RWPE1 (cell line): ENCODE results near the gene GPA33.

ENCODE experiments used
- CTCF ChIA-PET: fragments of 350-600 bp; sonication (Branson Sonifier 250); formaldehyde crosslinking; extraction: SDS; loops from one replicate; lab custom pipeline; 2021; lab: Yijun Ruan, JAX
- POLR2A ChIA-PET: fragments of 400-600 bp; formaldehyde crosslinking; extraction: SDS; loops from one replicate; lab custom pipeline; 2020; ENCODE audit warnings: antibody characterized with exemption; ENCODE audit not compliant: low non-redundant PET; lab: Yijun Ruan, JAX
- DNase-seq: peaks from one replicate; pipeline ENCODE4 v3.0.0; 2012; ENCODE audit warnings: low spot score
- H3K27ac ChIP-seq: fragments of 450-650 bp; 2 replicates; pipeline ENCODE4 v1.5.1; 2017
- TF ChIP-seq, protein P1 (sequence below): fragments of 450-650 bp; conservative IDR thresholded peaks from 2 replicates; pipeline ENCODE4 v1.5.1; 2017; ENCODE audit warnings: low read depth, mild to moderate bottlenecking

The GPA33 gene

DNA sequence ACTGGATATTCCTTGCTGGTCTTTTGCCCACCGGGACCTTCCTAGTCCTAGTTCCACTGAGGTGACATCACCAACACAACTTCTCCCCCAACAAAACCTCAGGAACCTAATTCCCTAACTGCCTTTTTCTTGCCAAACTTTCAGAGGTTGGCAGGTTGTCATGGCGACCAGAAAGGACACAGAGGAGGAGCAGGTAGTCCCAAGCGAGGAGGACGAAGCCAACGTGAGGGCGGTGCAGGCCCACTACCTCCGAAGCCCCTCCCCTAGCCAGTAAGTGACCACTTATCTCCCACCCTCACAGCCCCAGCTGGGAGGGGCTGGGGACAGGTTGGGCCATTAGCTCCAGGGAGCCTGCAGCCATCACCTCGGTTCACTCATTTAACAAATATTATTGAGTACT lies 4.5 kb upstream of the GPA33 start:
- POLR2A ChIA-PET, result no interaction called here
- CTCF ChIA-PET, result interaction anchor here (1.0 kb wide), 1 partner anchor 126 kb away, joined by 4 read pairs; no protein-coding TSS in a partner anchor
- H3K27ac ChIP-seq, result no peak overlapping the region
- no peak for DNase-seq
- TF ChIP-seq, protein P1, sequence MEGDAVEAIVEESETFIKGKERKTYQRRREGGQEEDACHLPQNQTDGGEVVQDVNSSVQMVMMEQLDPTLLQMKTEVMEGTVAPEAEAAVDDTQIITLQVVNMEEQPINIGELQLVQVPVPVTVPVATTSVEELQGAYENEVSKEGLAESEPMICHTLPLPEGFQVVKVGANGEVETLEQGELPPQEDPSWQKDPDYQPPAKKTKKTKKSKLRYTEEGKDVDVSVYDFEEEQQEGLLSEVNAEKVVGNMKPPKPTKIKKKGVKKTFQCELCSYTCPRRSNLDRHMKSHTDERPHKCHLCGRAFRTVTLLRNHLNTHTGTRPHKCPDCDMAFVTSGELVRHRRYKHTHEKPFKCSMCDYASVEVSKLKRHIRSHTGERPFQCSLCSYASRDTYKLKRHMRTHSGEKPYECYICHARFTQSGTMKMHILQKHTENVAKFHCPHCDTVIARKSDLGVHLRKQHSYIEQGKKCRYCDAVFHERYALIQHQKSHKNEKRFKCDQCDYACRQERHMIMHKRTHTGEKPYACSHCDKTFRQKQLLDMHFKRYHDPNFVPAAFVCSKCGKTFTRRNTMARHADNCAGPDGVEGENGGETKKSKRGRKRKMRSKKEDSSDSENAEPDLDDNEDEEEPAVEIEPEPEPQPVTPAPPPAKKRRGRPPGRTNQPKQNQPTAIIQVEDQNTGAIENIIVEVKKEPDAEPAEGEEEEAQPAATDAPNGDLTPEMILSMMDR, result no peak

DNA sequence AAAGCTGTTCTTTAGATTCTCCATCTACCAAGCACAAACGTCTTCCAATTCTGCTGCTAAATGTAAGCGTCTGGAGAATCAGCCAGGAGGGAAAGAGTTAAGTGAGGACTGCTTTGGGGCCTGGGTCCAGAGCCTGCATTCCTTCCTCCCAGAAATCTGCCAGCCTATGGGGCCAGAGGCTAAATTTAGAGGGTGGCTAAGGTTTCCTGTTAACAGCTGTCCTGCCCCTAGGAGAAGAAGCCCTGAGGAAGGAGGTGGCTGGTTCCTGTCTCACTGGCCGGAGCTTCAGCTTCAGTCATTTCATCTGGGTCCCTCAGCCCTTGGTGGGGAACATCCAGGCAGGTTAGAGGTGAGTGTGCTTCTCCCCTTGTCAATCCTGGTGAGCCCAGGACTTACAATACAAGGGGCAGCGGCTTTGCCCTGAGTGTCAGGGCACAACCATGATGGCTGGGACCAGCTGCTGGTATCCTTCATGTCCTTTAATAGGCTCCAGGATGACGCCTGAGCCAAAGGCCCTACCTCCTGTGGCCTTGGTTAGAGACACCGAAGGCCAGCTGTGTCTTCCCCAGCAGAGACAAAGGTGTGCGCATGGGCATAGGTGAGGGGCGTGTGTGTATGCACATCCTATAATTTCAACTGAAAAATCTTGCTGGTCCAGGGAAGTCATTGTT lies 3.8 kb upstream of the GPA33 start, which contains the start of gene STYXL2:
STYXL2 (plus strand) TSS at position 230 of the 671 bp plus-strand sequence. CDS start 775 bp downstream, outside the sequence.
- no peak within 1 kb of the TSS for H3K27ac ChIP-seq
- CTCF ChIA-PET, result interaction anchor here (0.6 kb wide), 1 partner anchor 1391 kb away, joined by 3 read pairs; no protein-coding TSS in a partner anchor
- POLR2A ChIA-PET, result no interaction called here
- TF ChIP-seq, protein P1, result no peak
- no peak for DNase-seq

DNA sequence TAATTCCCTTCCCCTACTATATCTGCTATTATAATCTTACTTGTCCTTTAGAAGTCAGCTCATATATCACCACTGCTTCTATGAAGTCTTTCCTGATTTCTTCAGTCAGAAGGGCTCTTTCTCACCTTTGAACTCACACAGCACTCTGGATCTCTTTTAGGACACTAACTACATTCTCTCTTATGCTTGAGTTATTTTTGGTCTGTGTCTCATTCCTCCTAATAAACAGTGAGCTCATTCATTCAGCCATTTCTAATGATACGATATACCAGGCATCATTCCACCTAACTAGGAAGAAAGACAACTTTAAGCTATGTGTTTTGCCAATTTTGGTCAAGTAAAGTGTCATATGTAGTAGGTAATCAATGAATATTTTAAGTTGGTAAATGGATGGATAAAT lies 2.5 kb upstream of the GPA33 start:
- ChIA-PET POLR2A (no interaction called here), CTCF (interaction anchor here (0.7 to 1.4 kb wide), 4 partner anchors 13 to 124 kb away, joined by 3 to 5 read pairs (median 3); no protein-coding TSS in a partner anchor)
- TF ChIP-seq, protein P1, result no peak
- no peak overlapping the region for H3K27ac ChIP-seq
- DNase-seq, result no peak

DNA sequence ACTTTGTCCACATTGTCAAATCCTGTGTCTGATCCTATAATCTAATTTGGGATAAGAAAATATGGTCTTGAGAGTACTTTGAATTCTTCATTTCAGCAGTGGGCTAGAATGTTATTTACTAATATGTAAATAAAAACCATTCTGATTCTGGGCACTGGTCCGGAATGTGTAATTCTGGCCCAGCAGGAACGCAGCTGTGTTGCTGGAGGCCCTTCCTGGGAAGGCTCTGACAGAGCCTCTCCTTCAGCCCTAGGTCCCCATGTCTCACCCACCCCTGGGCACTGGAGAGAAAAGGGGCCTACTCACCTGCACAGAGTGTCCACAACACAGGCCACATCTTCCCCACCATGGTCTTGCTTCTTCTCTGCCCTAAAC lies 251 bp downstream of the GPA33 start:
- DNase-seq, result no peak
- H3K27ac ChIP-seq, result no peak overlapping the region
- POLR2A ChIA-PET, result no interaction called here
- CTCF ChIA-PET, result interaction anchor here (0.6 kb wide), 1 partner anchor 457 kb away, joined by 5 read pairs; no protein-coding TSS in a partner anchor
- TF ChIP-seq, protein P1, result no peak

DNA sequence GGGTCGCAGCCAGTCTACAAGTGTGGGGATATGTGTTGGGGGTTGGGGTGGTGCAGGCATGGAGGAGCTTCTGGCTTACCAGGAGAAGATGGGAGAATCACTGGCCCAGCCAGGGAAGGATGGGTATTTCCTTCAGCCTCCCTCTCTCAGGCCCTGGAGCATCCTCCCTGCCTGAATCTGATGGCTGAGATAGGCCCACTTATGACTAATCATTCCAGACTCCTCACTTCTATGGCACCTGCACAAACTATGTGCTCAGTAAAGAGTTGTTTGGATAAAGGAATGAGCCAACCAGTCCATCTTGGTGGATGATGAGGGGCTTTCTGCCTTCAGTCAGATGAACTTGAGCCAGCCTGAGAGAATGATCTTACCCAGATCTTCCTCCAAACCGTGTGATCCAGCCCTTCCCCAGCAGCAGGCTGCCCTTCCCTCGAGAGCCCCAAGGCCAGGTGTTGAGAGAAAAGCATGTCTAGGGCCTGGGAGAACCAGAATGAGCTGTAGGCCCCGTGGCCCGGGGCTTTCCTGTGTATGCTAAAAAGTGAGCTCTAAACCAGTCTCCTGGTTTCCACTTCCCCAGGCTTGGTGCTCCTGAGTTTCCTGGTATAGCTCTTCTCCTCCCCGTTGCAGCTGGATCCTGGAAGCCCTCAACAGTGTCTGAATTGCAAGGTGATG lies 1.3 kb downstream of the GPA33 start:
- TF ChIP-seq, protein P1, result no peak
- POLR2A ChIA-PET, result no interaction called here
- CTCF ChIA-PET, result no interaction called here
- DNase-seq, result no peak
- H3K27ac ChIP-seq, result no peak overlapping the region

DNA sequence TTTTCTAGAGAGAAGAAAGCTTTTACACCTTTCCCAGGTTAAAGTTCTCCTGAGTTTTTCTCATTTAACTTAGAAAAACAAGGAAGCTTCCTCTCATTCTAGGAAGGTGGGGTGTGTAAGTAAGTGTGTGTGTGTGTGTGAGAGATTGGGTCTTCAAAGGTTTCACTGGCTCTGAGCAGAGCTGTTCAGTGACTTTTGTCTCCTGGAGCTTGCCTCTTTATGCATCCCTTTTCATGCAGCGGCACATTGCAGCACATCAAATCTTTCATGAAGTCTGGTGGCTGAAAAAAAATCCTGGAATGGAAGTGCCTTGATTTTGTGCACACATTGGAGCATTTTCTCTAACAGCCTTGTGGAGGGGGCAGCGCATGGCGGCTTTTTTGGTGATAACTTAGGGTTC lies 3.4 kb downstream of the GPA33 start:
- DNase-seq, result no peak
- no peak overlapping the region for H3K27ac ChIP-seq
- TF ChIP-seq, protein P1, result no peak
- POLR2A ChIA-PET, result no interaction called here
- CTCF ChIA-PET, result no interaction called here
